Fibroblast of peridontal ligament (primary cell): ENCODE results near the gene ZMIZ2.
"Not testable (repeated sequence)": the region's sequence is repeated elsewhere in the genome, so short reads cannot be mapped to it uniquely, and the experiment has no call there.

Source experiments
- DNase-seq: peaks from one replicate; pipeline ENCODE4 v3.0.0-alpha.2; 2010; ENCODE audit errors: extremely low read depth

ZMIZ2 gene

GRCh38 chr7:44769776-44770294 lies 21.2 kb downstream of the ZMIZ2 start:
- peak; percentile 58 for DNase-seq

- no peak for DNase-seq
These were observed 22.7 kb downstream of the ZMIZ2 start for GRCh38 chr7:44771358-44771757.

GRCh38 chr7:44772440-44772839 lies 23.8 kb downstream of the ZMIZ2 start:
- DNase-seq, result no peak

GRCh38 chr7:44772867-44773266 lies 24.2 kb downstream of the ZMIZ2 start:
- DNase-seq, result no peak

- not testable (repeated sequence) for DNase-seq
These were observed 25.8 kb downstream of the ZMIZ2 start for GRCh38 chr7:44774486-44774885.

- DNase-seq, result no peak
These were observed 26.9 kb downstream of the ZMIZ2 start for GRCh38 chr7:44775383-44776107.

- DNase-seq, result no peak
These were observed 27.6 kb downstream of the ZMIZ2 start for GRCh38 chr7:44776211-44776610.

- DNase-seq, result no peak
These were observed 33.8 kb downstream of the ZMIZ2 start for GRCh38 chr7:44782460-44782859.

- DNase-seq, result no peak
These were observed 34.8 kb downstream of the ZMIZ2 start for GRCh38 chr7:44783407-44783806.

GRCh38 chr7:44784364-44784763 lies 35.7 kb downstream of the ZMIZ2 start:
- DNase-seq, result no peak

GRCh38 chr7:44785218-44785617 lies 36.6 kb downstream of the ZMIZ2 start:
- DNase-seq, result not testable (repeated sequence)

- DNase-seq, result no peak
These were observed 38.4 kb downstream of the ZMIZ2 start for GRCh38 chr7:44787041-44787440.

- no peak for DNase-seq
These were observed 39.1 kb downstream of the ZMIZ2 start for GRCh38 chr7:44787762-44788161.

- no peak for DNase-seq
These were observed 41.3 kb downstream of the ZMIZ2 start for GRCh38 chr7:44789990-44790389.

GRCh38 chr7:44791278-44792219 lies 42.9 kb downstream of the ZMIZ2 start:
- DNase-seq, result peak; percentile 80

GRCh38 chr7:44793919-44794318 lies 45.3 kb downstream of the ZMIZ2 start:
- peak; percentile 65 for DNase-seq

- peak; percentile 24 for DNase-seq
These were observed 45.7 kb downstream of the ZMIZ2 start for GRCh38 chr7:44794331-44794730.

- peak; percentile 38 for DNase-seq
These were observed 47.4 kb downstream of the ZMIZ2 start for GRCh38 chr7:44796034-44796503.

- peak; percentile 97 for DNase-seq
These were observed 48.1 kb downstream of the ZMIZ2 start, which contains the start of gene PPIA for GRCh38 chr7:44796504-44797328. PPIA (plus strand) TSS chr7:44796681; CDS start chr7:44796725, 44 bp downstream.

- peak; percentile 79 for DNase-seq
These were observed 48.9 kb downstream of the ZMIZ2 start for GRCh38 chr7:44797329-44798258.
